Diencephalon (tissue), 1 donor: ENCODE measurements around the gene COL9A3. TPM values are rescaled to one million over a fixed set of nuclear protein-coding genes. Genes with fewer than 3 reads are reported as not detected.

Experiments
- small RNA-seq: library from RNA; depleted of rRNA; stranded (forward); fragments of <200 nt; gene quantifications from one replicate; pipeline ENCODE3, GENCODE V24; 2014
- total RNA-seq: library from RNA; depleted of rRNA; stranded (reverse); fragments of >200 nt; gene quantifications from one replicate; pipeline ENCODE4 v1.2.3, GENCODE V29; 2014

Gene COL9A3
- 7.8 TPM for total RNA-seq

GRCh38 chr20:62816884-62817873 lies at the start of gene COL9A3:
Gene COL9A3, plus strand, starts transcription at chr20:62817050. Its CDS starts 15 bp downstream, at chr20:62817065.

GRCh38 chr20:62804627-62805154 lies 12.2 kb upstream of the COL9A3 start, which contains the start of gene OGFR:
Gene OGFR, plus strand, starts transcription at chr20:62804835. Its CDS starts 25 bp downstream, at chr20:62804860.

GRCh38 chr20:62861726-62862336 lies 45.0 kb downstream of the COL9A3 start, which contains the start of gene TCFL5:
Gene TCFL5, minus strand, starts transcription at chr20:62861822. Its CDS starts 152 bp downstream, at chr20:62861670.

Small RNA genes within 50 kb of the gene (small RNA-seq; reads per million reads assigned to genes)
- gene DPH3P1, result not detected

Other genes with a start within 250 kb of the COL9A3 start
- gene SLCO4A1, start 174.5 kb upstream of the COL9A3 start, total RNA-seq, result 2.1 TPM
- gene NTSR1, start 108.2 kb upstream of the COL9A3 start, total RNA-seq, result 2.1 TPM
- gene MRGBP, start 20.6 kb upstream of the COL9A3 start, total RNA-seq, result 14.8 TPM
- 20.5 TPM for gene OGFR, start 12.2 kb upstream of the COL9A3 start, total RNA-seq
- gene TCFL5, start 44.8 kb downstream of the COL9A3 start, total RNA-seq, result 10.6 TPM
- 42.4 TPM for gene DIDO1, start 109.5 kb downstream of the COL9A3 start, total RNA-seq
- gene GID8, start 121.1 kb downstream of the COL9A3 start, total RNA-seq, result 50.3 TPM
- 0.23 TPM for gene SLC17A9, start 135.7 kb downstream of the COL9A3 start, total RNA-seq
- not detected for gene BHLHE23, start 189.9 kb downstream of the COL9A3 start, total RNA-seq